Glomerular visceral epithelial cell (primary cell): ENCODE measurements around the gene GP5.
A peak's percentile ranks its signal among the peaks of the same experiment; 100 is the strongest.

Source experiments
- DNase-seq: peaks from one replicate; pipeline ENCODE4 v3.0.0-alpha.2; 2016; ENCODE audit errors: extremely low spot score

Gene GP5

GRCh38 chr3:194376241-194376560, 22.9 kb downstream of the GP5 start:
- no peak for DNase-seq

DNA sequence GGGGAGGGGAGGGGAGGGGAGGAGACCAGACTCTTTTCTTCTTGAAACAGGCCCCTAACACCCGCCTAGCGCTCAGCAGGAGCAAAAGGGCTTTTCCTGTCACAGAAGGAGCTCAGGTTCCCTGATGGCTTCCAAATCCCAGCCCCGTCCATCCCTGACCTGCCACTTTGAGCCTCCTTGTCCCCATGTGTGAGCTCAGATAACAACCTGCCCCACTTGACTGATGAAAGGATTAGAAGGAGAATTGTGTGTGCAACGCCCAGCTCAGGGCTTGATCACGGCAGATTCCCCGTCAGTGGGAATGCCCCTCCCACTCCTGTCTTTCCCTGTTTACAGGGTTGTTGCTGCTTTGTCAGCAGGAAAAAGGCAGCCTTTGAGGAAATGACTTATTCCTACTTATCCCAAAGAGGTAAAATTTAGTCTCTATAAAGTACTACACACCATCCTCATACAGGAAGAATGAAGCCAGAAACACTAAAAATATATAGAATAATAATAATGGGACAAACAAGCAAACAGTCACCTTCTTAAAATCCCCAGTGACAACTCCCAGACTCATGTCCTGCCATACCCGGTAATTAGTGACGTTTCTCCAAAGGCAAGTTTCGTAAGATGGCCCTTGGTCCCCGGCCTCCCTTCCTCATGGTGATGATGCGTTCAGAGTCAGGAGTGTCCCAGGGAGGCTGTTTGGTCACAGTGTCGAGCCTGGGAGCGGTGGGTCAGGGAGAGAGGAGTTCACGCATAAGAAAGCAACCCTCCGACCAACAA, 23.4 kb downstream of the GP5 start:
- DNase-seq, result no peak

DNA sequence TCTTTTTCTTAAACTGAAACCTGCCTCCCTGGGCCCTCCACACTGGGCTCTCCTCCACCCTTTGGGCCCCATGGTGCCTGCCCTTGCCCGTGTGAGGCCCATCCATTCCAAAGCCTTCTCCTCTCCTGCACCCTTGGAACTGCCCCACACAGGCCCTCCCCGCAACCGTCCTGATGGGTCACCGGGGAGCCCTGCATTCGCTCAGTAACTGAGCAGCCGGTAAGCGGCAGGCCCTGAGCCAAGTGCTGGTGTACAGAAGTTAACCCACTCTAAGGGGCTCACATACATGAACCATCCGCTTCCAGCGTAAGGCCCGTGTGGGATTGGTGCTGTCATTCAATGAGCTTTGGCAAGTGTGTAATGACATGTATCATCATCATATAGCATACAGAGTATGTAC, 24.1 kb downstream of the GP5 start:
- no peak for DNase-seq

- DNase-seq, result no peak
Observed at GRCh38 chr3:194373899-194374298, 25.2 kb downstream of the GP5 start.

DNA sequence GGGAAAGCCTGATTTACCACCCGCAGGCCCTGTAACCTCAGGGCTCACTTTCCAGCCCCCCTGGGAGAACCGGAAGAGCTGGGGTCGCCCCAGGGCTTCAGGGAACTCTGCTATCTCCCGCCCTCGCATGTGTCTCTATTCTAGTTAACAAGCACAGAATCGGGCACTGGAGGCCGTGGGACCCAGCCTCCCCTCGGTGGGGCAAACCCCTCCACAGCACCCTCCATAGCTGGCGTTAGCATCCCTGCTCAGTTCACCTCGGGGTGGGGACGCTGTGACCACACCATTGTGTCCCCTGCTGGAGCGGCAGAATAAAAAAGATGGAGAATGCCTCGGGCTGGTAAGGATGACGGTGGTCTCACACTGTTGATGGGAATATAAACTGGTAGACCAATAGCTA, 26.0 kb downstream of the GP5 start:
- DNase-seq, result no peak

DNA sequence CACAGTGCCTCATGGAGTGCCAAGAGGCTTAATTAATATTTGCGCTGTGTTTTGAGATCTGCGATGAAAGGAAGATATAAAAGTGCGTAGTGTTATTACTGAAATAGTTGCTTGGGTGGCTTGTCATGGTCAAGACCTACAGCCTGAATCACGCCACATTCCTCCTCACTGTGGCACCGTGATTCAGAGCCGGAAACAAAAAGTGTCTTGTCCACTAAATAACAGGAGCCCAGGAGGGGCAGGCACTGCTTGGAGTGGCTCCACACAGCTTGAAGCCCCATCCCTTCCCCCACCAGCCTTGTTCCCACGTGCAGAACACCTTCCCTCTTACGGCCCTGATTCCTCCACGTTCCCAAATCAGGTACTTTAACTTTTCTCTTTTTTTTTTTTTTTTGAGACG, 28.3 kb downstream of the GP5 start:
- no peak for DNase-seq

- peak; percentile 45 for DNase-seq
Observed at GRCh38 chr3:194369522-194370279, 29.4 kb downstream of the GP5 start, which contains the start of gene LRRC15. Gene LRRC15 (minus strand): TSS chr3:194369743. CDS start chr3:194361043, 8,700 bp downstream.

DNA sequence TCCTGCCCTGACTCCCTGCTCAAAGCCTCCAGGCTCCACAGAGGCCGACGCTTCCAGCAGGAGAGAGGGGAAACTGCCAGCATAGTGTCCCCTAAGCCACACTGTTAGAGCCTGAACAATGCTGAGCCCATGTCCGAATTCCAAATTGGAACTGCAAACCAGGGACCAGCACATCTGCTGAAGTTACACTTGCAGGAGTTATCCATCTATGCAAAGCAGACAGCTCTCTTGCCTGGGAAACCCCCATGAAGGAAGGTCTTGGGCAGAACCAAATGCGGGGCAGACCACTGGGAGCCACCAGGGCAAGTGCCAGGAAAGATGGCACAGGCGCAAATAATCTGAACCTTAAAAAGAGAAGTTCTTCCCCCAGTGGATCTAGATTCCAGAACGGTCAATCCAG, 30.1 kb downstream of the GP5 start:
- DNase-seq, result no peak

- DNase-seq, result no peak
Observed at GRCh38 chr3:194367992-194368841, 30.8 kb downstream of the GP5 start.

DNA sequence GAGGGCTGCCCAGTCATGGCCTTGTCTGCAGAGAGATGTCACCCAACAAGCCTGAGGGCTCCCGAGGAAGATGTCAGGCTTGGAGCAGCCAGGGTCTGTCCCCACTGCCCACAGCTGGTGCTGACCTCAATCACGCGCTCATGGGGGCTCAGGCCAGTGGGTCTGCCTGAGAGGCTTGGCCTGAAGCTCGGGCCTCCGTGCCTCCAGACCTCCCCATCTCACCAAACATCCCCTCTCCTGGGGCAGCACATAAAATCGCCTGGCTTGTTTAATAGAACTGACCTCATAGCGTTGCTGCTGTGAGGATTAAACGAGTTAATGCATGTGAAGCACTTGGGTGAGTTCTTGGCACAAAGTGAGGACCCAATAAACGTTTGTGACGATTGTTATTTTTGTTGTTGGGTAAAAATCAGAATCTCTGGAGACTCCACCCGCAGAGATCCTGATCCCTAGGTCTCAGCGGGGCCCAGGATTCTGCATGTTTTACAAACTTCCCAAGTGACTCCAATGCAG, 33.0 kb downstream of the GP5 start:
- DNase-seq, result no peak

- DNase-seq, result no peak
Observed at GRCh38 chr3:194365526-194365925, 33.5 kb downstream of the GP5 start.

DNA sequence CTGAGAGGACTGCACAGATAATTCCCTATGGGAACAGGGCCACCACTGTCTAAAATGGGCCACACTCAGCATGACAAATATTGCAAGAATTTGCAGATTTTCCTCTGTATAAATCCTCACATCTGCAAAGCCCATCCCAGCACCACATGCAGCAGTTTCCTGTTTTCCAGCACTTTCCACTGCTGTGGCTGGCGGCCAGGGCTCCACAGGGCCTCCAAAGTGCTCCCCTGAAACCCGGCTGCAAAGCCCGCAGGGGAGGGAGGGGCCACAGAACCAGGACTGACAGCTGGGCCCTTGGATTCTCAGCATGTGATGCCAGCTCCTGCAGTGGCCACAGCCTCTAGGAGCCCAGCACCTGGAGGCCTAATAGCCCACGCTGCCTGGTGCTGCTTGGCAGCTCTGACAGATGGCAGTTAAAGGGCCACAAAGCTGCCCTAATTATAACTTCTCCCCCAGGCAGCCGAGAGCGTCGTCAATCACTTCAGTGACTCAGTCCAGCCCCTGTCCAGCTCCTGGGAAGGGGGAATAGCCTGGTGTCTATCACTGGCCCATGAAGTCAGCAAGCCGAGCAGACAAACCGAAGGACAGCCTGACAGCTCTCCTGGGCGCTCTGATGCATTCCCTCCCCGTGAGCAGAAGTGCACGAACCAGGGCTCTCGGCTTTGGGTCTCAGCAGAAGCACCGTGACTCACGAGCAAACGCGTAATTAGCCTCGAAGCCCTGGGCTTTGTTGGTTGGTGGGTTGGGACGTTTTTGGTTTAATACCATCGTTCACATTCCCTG, 34.2 kb downstream of the GP5 start:
- peak; percentile 18 for DNase-seq

GRCh38 chr3:194364314-194364651, 34.8 kb downstream of the GP5 start:
- DNase-seq, result no peak

DNA sequence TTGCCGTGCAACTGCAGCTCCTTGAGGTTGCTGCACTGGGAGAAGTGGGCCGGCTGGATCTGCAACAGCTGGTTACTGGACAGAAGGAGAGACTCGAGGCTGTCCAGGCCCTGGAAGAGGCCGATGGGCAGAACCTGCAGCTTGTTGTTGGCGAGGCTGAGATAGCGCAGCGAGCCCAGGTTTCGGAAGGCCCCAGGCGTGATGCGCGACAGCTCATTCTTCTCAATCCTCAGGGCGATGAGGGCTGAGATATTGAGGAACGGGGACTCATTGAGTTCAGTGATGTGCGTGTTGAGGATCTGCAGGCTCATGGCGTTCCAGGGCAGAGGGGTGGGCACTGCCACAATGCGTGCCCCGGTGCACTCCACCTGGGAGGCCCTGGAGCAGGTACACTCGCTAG, 38.5 kb downstream of the GP5 start:
- DNase-seq, result no peak

DNA sequence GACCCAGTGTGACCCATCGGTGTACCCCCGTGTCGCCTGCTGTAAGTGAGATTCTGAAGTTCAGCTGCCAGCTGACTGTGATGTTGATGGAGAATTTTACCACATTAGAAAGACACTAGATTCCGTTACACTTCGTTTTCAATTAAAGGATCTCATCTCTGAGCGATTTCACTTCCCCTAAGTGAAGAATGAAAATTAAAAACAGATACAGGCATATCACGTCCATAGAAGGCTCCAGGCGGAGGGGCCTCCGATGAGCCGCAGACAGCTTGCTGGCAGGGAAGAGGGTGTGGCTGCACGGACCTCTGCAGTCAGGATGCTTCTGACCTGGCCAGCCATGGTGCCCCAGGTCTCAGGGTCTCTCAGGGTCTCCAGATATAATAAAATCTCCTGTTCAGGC, 41.4 kb downstream of the GP5 start:
- DNase-seq, result no peak

DNA sequence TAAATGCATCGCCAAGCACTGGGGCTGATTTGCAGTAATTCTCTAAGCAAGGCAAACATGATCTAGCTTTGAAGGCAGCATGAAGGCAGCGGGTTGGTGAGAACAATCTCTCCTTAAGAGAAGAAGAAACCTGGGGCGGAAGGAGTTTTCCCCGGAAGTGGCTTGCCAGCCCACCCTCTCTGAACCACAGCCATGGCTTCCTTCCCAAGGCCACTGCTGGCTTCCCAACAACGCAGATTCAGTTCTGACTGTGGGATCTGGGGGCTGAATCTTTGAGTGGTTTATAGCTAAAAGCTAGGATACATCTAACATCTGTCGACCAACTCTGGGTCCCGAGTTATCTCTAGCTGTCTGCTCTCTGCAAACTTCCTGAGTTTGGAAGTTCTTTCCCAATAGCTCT, 43.7 kb downstream of the GP5 start:
- DNase-seq, result no peak

DNA sequence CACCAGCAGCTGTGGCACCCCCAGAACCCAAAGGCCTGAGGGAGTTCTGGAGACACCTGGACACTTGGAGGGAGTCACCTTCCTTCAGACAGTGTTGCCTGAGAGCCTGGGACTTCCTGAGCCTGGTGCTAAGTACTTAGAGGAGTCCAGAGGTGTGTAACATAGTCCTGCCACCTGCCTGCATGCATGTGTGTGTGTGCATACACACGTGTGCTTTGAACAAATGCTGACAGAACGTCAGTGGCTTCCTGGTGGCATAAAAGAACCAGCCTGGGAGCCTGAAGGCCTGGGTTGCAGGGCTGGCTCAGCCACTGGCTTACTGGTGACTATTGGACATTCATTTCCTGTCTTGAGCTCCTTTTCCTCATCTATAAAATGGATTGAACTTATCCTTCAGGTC, 44.8 kb downstream of the GP5 start:
- no peak for DNase-seq

DNA sequence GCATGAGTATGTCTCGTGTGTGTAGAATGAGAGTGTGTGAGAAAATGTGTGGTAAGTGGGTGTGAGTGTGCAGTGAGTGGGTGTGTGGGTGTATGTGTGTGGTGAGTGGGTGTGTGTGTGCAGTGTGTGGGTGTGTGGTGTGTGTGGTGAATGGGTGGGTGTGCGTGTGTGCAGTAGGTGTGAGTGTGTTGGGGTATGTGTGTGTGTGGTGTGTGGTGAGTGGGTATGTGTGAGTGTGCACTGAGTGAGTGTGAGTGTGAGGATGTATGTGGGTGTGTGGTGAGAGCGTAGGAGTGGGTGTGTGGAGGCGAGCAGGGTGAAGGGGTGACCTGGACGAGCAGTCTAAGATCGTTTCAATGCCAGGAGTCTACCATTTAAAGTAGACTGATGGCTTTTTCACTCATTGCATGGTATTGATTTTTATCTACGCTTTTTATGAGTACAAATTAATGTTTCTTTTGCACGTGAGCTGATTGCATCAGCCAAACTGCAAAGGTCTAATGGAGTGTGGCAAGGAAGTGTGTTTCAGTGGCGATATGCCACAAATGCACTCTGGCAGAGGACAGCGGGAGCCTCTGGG, 46.3 kb downstream of the GP5 start:
- no peak for DNase-seq

DNA sequence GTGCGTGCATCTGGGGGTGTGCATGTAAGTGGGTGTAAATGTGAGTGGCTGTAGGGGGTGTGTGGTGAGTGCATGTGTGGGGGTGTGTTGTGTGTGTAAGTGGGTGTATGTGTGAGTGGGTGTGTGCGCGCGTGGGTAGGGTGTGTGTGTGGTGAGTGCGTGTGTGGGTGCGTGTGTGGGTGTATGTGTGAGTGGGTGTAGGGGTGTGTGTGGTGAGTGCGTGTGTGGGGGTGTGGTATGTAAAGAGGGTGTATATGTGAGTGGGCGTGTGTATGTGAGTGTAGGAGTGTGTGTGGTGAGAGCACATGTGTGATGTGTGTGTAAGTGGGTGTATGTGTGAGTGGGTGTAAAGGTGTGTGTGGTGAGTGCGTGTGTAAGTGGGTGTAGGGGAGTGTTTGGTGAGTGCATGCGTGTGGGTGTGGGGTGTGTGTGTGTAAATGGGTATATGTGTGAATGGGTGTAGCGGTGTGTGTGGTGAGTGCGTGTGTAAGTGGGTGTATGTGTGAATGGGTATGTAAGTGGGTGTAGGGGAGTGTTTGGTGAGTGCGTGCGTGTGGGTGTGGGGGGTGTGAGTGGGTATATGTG, 47.0 kb downstream of the GP5 start:
- DNase-seq, result no peak

DNA sequence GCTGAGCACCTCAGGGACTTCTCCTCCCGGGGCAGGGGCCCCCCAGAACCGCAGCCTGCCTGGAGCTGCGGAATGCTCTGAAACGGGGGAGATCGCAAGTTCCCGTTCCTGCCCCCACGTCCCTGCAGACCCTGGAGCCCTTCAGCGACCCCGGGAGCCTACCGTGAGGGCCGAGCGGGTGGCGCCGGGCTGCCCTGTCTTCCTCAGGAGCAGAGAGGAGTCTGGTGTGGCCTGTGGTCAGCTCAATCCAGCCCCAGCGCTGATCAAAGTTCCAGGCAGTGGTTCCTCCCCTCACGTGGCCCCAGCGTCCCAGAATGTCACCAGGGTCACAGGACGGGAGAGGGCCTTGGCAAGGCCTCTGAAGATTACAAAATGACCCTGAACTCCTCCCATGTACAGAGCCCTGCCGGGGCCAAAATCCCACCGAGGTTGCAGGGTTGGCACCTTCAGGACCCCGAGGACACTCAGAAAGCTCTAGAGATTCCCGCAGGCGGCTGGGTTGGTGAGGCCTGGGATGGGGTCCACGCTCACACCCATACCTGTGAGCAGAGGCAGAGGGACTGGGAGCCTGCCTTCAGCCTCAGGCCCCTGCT, 47.9 kb downstream of the GP5 start, which contains the start of gene CPN2:
Gene CPN2 (minus strand): TSS at position 249 of the 593 bp plus-strand sequence. CDS start 8,626 bp downstream, outside the sequence.
- no peak for DNase-seq
